HG02798 (cell line): ENCODE results near the gene PDIA2.
"Not testable (repeated sequence)": the region's sequence is repeated elsewhere in the genome, so short reads cannot be mapped to it uniquely, and the experiment has no call there.

Experiments used
- ATAC-seq: cut with Tn5 transposase; IDR thresholded peaks from one replicate; pipeline ENCODE4 v1.9.1; 2021; ENCODE audit warnings: mild to moderate bottlenecking; ENCODE audit not compliant: unreplicated experiment, poor library complexity

PDIA2 gene

DNA sequence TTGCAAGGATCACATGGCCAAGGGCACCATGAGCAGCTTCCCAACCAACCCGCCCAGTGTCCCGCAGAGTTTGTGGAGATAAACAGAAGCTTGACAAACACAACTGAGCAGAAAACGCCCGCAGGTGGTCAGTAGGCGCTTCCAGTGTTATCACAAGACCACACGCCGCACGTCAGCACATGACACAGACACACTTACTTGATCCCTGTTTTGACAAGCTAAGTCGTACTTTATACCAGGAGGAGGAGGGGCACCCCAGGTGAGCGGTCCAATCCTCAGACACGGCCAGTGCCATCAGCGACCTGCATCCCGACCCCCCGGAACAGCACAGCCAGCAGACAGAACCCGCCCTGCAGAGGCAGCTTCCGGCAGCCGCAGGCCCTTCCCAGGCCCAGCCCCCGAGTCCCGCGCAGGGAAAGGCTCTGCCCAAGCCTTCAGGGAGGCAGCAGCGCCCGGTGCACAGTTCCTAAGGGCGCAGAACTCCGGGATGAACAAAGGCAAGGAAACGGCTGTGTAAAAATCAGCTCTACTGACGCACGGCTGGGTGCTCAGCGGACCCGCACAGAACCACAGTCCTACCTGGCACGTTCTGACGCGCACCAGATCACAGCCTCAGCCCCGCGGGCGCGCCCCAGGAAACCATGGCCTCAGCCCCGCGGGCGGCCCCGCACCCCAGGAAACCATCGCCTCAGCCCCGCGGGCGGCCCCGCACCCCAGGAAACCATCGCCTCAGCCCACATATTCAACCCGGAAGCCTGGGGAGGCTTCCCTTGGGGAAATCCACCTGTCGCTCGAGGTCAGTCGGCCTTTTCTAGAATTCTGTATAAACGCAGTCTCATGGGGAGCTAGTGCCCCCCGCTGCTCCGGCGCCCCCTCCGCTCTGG is 41.7 kb downstream of the PDIA2 start:
- ATAC-seq: no peak

DNA sequence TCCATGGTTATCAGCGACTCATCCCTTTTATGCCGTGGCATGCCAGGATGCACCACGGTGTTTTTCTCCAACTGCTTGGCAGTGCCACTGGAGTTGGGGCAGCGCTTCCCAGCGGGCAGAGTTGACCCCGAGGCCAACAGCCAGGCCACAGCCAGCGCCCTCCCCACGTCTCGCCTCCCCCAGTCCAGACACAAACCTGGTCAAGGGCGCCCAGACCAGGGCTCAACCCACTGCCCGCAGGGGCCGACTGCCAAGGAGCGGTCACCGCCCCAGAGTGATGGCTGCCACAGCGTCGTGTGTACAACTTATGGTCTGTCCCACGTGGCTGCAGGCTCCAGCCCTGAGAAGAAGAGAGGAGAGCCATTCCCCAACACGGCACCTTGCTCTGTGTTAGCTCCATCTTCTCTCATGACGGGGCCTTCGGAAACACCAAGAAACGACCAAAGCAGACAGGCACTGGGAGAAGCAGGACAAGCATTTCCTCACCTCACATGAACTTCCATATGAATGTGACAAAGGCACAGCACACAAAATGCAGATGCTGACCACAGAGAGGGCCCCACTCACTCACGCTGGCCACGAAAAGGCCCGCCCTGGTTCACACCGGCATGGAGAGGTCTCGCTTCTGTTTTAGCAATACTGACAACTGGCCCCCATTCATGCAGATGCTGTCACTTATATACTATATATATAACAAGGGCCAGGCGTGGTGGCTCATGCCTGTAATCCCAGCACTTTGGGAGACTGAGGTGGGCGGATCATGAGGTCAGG is 42.6 kb downstream of the PDIA2 start:
- ATAC-seq: no peak

DNA sequence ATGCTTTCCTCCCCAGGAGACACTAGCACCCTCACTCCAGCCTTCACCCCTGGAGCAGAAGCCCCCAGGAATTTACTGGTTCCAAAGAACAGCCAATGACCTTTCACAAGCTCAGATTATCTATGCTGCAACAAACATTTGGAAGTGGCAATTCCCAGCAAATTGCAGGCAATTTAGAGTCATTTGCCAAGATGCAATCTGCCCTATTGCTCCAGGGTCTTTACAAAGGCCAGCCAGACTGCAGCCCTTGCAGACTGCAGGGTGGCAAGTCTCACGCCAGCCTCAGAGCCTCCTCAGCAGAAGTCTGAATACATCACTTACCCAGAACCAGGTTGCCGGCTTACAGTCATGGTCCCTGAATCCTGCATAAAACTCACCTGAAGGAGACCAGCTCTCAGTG is 47.8 kb downstream of the PDIA2 start:
- ATAC-seq: no peak

DNA sequence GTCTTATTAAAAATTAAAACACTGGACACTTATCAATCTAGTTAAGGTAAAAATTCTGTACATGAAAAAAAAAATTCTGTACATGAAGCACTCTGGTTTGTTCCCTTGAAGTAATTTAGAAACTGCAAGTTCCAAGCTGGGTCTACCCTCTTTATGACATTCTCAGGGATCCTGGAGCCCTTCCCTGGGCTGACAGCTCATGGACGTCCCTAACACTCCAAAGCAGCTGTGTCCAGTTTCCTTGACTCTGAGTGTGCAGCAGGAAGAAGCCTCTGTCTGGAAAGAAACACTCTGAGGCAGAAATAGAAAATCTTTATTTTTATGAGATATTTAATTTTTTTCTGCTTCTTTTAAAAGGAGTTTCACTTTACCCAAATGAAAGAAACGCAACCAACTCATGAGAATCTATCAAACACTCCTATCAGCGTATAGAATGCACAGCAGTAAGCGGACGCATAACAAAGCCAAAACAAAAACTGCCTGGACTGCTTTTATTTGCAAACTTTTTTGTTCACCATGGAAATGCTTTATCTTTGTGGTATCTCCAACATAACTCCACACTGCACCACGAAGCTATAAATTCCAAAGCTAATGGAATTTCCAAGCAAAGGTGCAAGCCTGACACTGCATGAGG is 48.3 kb downstream of the PDIA2 start:
- not testable (repeated sequence) for ATAC-seq

DNA sequence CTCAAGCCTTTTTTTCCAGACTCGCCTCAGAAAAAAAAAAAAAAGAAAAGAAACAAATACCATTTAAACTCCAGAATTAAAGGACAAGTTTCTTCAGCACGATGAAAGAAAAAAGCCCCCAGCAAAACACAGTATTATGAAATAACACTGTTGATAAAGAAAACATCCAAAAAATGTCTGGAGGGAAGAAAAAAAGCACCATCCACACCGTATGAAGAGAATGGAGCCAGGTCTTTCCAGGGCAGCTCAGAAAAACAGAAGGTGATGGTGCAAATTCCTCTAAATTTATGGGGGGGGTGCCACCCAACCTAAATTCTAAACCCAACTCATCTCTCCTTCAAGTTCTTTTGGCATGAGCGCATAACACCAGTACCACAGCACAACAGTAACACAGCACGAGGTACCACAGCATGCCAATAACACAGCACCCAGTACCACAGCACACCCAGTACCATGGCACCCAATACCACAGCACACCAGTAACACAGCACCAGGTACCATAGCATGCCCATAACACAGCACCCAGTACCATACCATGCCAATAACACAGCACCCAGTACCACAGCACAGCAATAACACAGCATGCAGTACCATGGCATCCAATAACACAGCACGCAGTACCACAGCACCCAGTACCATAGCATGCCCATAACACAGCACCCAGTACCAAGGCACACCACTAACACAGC is 50.6 kb downstream of the PDIA2 start:
- no peak for ATAC-seq

DNA sequence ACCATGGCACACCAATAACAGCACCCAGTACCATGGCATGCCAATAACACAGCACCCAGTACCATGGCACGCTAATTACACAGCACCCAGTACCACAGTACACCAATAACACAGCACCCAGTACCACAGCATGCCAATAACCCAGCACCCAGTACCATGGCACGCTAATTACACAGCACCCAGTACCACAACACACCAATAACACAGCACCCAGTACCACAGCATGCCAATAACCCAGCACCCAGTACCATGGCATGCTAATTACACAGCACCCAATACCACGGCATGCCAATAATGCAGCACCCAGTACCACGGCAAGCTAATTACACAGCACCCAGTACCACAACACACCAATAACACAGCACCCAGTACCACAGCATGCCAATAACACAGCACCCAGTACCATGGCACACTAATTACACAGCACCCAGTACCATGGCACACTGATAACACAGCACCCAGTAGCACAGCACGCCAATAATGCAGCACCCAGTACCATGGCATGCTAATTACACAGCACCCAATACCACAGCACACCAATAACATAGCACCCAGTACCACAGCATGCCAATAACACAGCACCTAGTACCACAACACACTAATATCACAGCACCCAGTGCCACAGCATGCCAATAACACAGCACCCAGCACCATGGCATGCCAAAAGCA is 51.3 kb downstream of the PDIA2 start:
- not testable (repeated sequence) for ATAC-seq

DNA sequence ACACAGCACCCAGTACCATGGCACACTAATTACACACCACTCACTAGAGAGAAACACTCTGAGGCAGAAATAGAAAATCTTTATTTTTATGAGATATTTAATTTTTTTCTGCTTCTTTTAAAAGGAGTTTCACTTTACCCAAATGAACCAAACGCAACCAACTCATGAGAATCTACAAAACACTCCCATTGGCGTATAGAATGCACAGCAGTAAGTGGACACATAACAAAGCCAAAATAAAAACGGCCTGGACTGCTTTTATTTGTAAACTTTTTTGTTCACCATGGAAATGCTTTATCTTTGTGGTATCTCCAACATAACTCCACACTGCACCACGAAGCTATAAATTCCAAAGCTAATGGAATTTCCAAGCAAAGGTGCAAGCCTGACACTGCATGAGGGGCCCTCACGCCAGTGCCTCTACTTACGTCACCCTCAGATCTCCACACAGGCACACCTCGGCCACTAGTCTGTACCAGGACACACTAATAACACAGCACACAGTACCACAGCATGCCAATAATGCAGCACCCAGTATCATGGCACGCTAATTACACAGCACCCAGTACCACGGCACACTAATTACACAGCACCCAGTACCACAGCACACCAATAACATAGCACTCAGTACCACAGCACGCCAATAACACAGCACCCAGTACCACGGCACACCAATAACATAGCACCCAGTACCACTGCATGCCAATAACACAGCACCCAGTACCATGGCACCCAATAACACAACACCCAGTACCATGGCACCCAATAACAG is 52.1 kb downstream of the PDIA2 start:
- not testable (repeated sequence) for ATAC-seq

DNA sequence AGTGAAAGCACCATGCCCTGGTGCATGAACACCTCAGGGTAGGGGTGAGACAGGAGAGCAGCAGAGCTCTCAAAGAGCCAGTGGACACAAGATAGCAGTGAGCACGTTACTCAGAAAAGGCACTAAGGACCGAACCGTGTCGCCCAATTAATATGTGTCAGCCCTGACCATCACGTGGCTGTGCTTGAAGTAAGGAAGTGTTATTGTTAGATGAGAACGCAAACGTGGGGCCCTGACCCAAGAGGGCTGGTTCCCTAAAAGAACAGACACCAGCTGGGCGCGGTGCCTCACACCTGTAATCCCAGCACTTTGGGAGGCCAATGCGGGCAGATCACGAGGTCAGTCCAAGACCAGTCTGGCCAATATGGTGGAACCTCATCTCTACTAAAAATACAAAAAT is 53.3 kb downstream of the PDIA2 start:
- no peak for ATAC-seq
